GM21526 (cell line): ENCODE measurements around the gene ZMYND10.

Experiments used
- ATAC-seq: cut with Tn5 transposase; IDR thresholded peaks from one replicate; pipeline ENCODE4 v1.9.1; 2021; ENCODE audit warnings: moderate library complexity; ENCODE audit not compliant: unreplicated experiment, low FRiP score

ZMYND10 gene

GRCh38 chr3:50371133-50371685 is 25.7 kb upstream of the ZMYND10 start:
- ATAC-seq, result no peak

GRCh38 chr3:50370594-50370993 is 25.1 kb upstream of the ZMYND10 start:
- no peak for ATAC-seq

DNA sequence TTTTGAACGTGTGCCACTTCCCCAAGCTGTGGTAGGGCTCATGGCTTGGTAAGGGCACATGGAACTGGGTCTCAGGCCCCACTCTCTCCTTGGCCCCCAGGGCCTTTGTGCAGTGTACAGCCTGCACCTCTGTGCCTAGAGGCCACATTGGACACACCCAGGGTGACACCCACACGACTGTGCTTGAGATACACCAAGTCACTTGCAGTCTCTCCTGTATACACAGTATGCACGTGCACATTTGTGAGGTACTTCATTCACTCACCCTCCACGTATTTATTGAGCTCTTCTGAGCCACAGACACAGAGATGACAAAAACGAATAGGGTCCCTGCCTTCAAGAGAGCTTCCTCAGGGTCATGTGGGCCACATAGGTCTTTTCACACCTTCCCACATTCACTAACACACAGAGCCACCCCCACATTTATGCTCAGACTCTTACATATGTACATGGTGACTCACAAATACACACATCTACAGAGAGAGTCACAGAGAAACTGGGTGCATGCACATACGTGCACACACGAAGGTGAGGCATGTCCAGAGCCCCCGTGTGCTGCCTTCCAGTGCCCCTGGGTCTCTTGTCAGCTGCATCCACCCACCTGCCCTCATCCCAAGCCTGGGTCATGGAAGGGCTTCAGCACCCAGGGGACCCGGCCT is 23.6 kb upstream of the ZMYND10 start:
- ATAC-seq, result no peak

- ATAC-seq, result no peak
These were observed 20.3 kb upstream of the ZMYND10 start for GRCh38 chr3:50365842-50366220.

DNA sequence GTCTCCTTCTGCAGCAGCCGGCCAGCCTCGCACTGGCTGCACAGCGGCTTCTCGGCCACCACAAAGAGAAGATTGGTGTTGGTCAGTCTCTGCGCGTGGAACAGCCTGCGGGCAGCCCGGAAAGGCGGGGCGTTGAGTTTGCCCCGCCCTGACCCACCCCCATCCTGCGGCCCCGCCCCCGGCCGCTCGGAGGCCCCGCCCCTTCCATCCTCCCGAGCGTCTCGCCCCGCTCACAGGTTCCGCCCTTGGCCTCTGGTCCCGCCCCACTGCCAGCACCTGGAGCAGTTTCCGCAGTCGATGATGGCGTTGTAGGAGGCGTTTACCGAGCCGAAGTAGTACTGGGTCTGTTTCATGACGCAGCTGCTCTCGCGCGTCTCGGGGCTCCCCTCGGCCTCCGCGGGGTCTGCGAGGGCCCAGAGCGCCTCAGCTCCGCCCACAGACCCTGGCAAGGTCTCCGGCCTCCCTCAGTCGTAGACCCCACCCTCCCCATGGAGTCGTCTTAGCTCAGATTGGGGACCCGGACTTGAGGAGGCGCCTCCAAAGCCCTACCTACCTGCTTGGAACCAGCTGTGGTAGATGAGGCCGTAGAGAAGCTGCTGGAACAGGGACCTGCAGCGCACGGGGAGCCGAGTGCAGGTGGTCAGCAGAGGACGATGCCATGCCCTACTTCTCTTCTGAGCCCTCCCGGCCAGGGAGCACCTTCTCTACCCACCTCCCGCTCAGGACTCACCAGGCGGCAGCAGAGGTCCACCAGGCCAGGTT is 19.7 kb upstream of the ZMYND10 start:
- ATAC-seq, result peak; percentile 70

DNA sequence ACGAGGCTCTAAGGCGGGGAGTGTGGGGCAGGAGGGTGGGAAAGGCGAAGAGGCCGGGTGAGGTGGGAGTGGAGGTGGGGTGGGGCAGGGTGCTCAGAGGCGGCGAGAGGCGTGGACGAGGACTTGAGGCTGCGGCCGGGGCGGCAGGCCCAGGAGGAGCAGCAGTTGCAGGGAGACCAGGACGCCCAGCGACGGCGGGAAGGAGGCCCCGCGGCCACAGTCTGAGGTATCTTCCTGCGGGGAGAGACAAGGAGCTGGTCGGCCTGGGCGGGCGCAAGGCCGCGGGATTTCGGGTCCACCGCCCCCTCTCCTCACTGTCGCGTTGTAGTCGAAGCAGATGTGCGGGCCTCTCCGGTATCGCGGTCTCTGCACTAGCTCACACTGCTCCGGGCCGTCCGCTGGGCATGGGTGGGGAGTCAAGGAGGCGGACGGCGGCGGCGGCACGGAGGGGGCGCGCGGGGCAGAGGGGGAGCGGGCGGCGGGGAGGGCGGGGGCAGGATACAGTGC is 19.1 kb upstream of the ZMYND10 start:
- no peak for ATAC-seq

DNA sequence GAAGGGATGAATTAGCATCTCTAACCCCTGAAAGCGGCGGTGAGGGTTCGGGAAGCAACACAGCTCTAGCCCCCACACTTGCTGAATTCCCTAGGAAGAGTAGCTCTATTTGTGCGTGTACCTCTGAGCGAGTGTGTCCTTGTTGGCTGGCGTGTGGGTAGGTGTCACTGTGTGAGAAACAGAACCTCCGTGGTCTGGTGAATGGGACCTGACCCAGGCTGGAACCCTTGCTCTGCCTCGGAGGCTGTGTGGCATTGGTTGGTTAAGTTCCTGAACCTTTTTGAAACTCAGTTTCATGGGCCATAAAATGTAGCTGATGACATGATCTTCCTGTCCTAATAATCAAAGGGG is 14.2 kb upstream of the ZMYND10 start:
- ATAC-seq, result peak; percentile 14

GRCh38 chr3:50358911-50359759 is 13.6 kb upstream of the ZMYND10 start, which contains the start of gene TMEM115:
Gene TMEM115 (minus strand): TSS chr3:50359521. CDS start chr3:50359063, 458 bp downstream.
- peak; percentile 92 for ATAC-seq

- no peak for ATAC-seq
These were observed 12.9 kb upstream of the ZMYND10 start for GRCh38 chr3:50358355-50358910.

DNA sequence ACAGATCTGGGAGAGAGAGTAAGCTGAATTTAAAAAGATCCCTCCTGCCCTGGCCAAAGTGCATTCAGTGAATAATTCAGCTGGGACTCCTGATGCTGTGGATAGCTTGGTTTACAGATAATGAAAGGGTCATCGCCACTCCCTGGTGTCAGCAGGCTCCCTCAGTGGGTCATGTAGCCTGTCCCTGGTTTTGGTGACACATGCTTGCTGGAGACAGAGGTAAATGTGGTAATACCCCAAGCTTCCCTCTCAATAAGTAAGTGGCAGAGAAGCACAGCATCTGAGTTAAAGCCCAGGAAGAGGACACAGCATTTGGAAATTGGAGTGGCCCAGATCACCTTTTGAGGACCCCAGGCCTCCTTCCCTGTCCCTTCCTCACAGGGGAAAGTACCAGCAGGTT is 11.9 kb upstream of the ZMYND10 start:
- ATAC-seq, result no peak

GRCh38 chr3:50356553-50356952 is 11.0 kb upstream of the ZMYND10 start:
- no peak for ATAC-seq

DNA sequence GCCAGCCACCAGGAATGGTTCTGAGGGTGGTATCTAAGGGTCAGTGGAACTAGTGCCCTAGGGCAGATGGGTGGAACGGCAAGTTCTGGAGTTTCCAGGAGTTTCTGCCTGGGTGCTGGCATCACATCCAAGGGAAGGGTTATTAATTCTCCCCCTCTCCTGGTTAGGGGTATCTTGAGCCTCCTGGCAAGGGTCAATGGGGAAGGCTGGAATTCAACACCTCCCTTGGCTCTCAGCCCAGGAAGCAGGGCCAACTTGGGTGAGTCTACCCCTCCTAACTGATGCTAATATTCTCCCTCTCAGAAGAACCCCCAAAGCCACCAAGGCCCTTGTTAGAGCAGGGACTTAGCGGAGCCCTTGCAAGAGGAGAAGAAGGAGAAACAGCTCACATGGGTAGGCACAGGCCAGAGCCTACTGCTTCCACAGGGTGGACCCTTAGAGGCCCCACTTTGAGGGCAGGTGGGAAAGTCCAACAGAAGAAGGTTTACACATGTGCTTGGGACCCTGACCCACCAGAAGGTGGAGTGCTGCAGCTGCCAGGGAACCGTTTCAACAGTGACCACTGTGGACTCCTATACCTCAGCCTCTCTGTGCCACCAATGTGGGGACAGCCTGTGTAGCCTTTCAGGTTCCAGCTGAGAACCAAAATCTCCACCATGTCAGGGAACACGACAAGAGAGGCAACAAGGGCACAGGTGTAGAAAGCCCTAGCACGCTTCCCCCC is 10.5 kb upstream of the ZMYND10 start:
- ATAC-seq, result no peak

DNA sequence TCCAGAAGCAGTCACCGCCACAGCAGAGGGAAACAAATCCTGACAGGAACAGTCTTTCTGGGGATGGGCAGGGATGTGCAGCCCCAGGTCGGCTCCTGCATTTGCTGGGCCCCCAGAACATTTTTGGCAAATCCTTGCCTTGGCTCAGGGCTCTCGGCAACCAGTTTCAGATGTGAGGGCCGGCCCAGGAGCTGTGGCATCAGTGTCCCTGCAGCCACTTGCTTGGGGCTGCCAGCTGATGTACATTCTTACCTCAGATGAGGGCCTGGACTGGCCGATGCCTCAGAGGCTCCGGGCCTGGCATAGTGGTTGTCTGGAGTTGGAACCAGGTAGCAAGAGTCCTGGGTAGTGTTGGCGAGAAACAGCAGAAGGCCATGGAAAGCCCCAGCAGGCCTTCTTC is 9.3 kb upstream of the ZMYND10 start:
- no peak for ATAC-seq

GRCh38 chr3:50354186-50354764 is 8.7 kb upstream of the ZMYND10 start:
- no peak for ATAC-seq

- ATAC-seq, result no peak
These were observed 7.9 kb upstream of the ZMYND10 start for GRCh38 chr3:50353245-50354004.

- ATAC-seq, result no peak
These were observed 7.2 kb upstream of the ZMYND10 start for GRCh38 chr3:50352781-50353180.

GRCh38 chr3:50351323-50351697 is 5.8 kb upstream of the ZMYND10 start:
- ATAC-seq, result no peak

- ATAC-seq, result peak; percentile 78
These were observed 5.2 kb upstream of the ZMYND10 start, which contains the start of the genes CYB561D2 and NPRL2 for GRCh38 chr3:50350527-50351322. Gene CYB561D2 (plus strand): TSS chr3:50350862. CDS start chr3:50351434, 572 bp downstream. Gene NPRL2 (minus strand): TSS chr3:50350775. CDS start chr3:50350652, 123 bp downstream.
